Measurements from ENCODE around the gene PHKB.

DNA sequence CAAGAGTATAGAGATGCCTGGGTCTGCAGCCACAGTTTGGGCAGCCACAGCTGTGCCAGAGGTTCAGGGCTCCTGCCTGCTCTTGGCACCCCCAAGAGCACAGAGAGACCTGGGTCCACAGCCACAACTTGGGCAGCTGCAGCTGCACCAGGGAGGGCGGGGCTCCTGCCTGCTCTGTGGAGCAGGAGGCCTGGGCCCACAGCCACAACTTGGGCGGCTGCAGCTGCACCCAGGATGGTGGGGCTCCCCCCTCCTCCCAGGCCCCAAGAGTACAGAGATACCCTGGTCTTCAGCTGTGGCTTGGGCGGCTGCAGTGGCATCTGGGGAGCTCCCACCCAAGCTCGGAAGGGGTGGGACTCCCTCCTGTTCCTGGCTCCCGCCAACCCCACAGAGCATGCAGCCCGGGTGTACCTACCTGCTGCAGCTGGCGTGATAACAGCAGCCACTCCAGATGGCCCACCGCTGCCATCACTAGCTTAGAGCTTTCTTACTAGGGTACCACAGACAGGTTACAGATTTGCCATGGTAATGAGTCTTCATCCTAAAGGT is 72.7 kb downstream of the PHKB start:
- TF ChIP-seq, protein P1, sequence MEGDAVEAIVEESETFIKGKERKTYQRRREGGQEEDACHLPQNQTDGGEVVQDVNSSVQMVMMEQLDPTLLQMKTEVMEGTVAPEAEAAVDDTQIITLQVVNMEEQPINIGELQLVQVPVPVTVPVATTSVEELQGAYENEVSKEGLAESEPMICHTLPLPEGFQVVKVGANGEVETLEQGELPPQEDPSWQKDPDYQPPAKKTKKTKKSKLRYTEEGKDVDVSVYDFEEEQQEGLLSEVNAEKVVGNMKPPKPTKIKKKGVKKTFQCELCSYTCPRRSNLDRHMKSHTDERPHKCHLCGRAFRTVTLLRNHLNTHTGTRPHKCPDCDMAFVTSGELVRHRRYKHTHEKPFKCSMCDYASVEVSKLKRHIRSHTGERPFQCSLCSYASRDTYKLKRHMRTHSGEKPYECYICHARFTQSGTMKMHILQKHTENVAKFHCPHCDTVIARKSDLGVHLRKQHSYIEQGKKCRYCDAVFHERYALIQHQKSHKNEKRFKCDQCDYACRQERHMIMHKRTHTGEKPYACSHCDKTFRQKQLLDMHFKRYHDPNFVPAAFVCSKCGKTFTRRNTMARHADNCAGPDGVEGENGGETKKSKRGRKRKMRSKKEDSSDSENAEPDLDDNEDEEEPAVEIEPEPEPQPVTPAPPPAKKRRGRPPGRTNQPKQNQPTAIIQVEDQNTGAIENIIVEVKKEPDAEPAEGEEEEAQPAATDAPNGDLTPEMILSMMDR (IDR thresholded peaks at IDR 0.05) = no peak
- no peak for TF ChIP-seq POLR2A (IDR thresholded peaks at IDR 0.05)
